NCI-H446 treated with DMSO at 0.1 percent for 48 hours (cell line): ENCODE data around the gene RNF25.
A peak's percentile ranks its signal among the peaks of the same experiment; 100 is the strongest.

Source experiments
- DNase-seq: peaks from one replicate; lab custom pipeline; 2025; lab: John Stamatoyannopoulos, UW

The RNF25 gene

GRCh38 chr2:218679119-218679518 lies 7.3 kb upstream of the RNF25 start:
- no peak for DNase-seq

GRCh38 chr2:218671097-218671653 lies 627 bp downstream of the RNF25 start:
- no peak for DNase-seq

GRCh38 chr2:218664653-218665052 lies 7.1 kb downstream of the RNF25 start:
- DNase-seq = no peak

- DNase-seq = no peak
Measured at GRCh38 chr2:218663901-218664300, 7.9 kb downstream of the RNF25 start.

- DNase-seq = no peak
Measured at GRCh38 chr2:218662827-218663226, 9.0 kb downstream of the RNF25 start.

- no peak for DNase-seq
Measured at GRCh38 chr2:218662377-218662776, 9.4 kb downstream of the RNF25 start.

- DNase-seq = no peak
Measured at GRCh38 chr2:218659988-218660358, 11.8 kb downstream of the RNF25 start.

GRCh38 chr2:218659258-218659987 lies 12.4 kb downstream of the RNF25 start, which contains the start of the genes BCS1L and ZNF142:
TSS of gene BCS1L (plus strand) at chr2:218659683. CDS start at chr2:218660988, 1,305 bp downstream.
TSS of gene ZNF142 (minus strand) at chr2:218659623. CDS start at chr2:218656429, 3,194 bp downstream.
- DNase-seq = peak; percentile 83

- no peak for DNase-seq
Measured at GRCh38 chr2:218658671-218659257, 13.0 kb downstream of the RNF25 start.

GRCh38 chr2:218655751-218656150 lies 16.1 kb downstream of the RNF25 start:
- DNase-seq = no peak

GRCh38 chr2:218648787-218649100 lies 23.1 kb downstream of the RNF25 start:
- DNase-seq = no peak

- DNase-seq = no peak
Measured at GRCh38 chr2:218648088-218648786, 23.6 kb downstream of the RNF25 start.

- no peak for DNase-seq
Measured at GRCh38 chr2:218645126-218645525, 26.7 kb downstream of the RNF25 start.

- no peak for DNase-seq
Measured at GRCh38 chr2:218644721-218645120, 27.1 kb downstream of the RNF25 start.

GRCh38 chr2:218643751-218644310 lies 28.0 kb downstream of the RNF25 start:
- DNase-seq = no peak

- no peak for DNase-seq
Measured at GRCh38 chr2:218642786-218643185, 29.0 kb downstream of the RNF25 start.

GRCh38 chr2:218642121-218642656 lies 29.6 kb downstream of the RNF25 start:
- DNase-seq = no peak

- no peak for DNase-seq
Measured at GRCh38 chr2:218638372-218638771, 33.4 kb downstream of the RNF25 start.

GRCh38 chr2:218635719-218636118 lies 36.1 kb downstream of the RNF25 start:
- DNase-seq = no peak

GRCh38 chr2:218631837-218632236 lies 40.0 kb downstream of the RNF25 start:
- DNase-seq = no peak

- no peak for DNase-seq
Measured at GRCh38 chr2:218627939-218628338, 43.9 kb downstream of the RNF25 start.

GRCh38 chr2:218626369-218626768 lies 45.4 kb downstream of the RNF25 start:
- DNase-seq = no peak
